GOT3 (cell line): ENCODE data around the gene CCDC86.
"Not testable (repeated sequence)": the region's sequence is repeated elsewhere in the genome, so short reads cannot be mapped to it uniquely, and the experiment has no call there.

Source experiments
- DNase-seq: peaks from one replicate; lab custom pipeline; 2025; ENCODE audit warnings: mixed read lengths; lab: John Stamatoyannopoulos, UW

The CCDC86 gene, protein sequence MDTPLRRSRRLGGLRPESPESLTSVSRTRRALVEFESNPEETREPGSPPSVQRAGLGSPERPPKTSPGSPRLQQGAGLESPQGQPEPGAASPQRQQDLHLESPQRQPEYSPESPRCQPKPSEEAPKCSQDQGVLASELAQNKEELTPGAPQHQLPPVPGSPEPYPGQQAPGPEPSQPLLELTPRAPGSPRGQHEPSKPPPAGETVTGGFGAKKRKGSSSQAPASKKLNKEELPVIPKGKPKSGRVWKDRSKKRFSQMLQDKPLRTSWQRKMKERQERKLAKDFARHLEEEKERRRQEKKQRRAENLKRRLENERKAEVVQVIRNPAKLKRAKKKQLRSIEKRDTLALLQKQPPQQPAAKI

GRCh38 chr11:60841797-60842667 lies at the start of gene CCDC86:
CCDC86 (plus strand) TSS chr11:60842113; CDS start chr11:60842125, 12 bp downstream.
- DNase-seq: peak; percentile 84

- no peak for DNase-seq
These were observed 49.4 kb upstream of the CCDC86 start for GRCh38 chr11:60792521-60792920.

GRCh38 chr11:60795291-60795690 lies 46.6 kb upstream of the CCDC86 start:
- no peak for DNase-seq

DNA sequence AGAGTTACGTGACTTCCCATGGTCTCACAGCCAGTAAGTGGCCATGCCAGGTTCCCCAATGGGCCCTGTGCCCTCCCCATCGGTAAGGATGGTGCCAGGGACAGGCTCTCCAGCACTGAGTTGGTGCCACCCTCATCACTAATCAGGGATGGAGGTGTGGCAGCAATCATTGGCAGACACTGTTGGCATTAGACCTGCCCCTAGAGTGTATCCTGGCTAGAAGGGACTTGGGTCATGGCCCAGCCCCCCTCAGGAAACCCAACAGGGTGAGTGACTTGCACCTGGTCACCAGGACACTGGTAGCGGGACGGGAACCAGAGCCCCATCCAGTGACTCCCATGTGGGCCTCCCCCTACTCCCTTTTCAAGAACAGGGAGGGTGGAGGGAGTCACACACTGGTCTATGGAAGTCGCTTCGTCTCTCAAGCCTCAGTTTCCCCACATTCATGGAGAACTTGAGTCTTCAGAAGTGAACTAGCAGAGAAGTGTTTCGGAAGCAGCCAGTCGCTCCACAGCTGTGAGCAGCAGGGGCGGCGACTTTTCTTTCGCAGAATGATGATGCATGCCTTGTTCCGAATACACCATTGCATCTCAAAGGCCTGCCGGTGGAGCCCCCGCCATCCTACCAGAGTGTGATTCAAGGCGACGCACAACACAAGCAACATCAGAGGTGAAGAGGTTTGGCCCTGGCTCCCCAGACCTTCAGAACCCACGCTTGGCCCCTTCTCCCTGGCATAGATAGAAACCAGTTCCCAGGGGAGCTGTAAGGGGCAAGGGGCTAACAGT lies 43.9 kb upstream of the CCDC86 start:
- DNase-seq: no peak

DNA sequence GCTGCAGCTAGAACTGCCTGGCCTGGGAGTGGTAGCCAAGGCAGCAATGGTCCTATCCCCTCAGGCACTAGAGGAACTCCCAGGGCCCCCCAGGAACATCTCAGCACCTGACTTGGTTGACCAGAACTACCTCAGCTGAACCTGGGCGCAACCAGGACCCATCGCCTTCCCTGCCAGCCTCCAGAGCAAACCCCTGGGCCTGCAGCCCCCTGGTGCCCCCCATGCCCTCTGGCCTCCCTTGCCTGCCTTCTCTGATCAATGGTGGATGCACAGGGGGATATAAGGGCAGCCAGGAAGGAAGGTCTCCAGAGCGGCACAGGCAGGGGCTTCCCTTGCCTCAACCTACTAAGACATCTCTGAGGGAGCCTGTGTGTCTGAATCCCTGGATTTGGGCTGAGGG lies 43.3 kb upstream of the CCDC86 start:
- no peak for DNase-seq

DNA sequence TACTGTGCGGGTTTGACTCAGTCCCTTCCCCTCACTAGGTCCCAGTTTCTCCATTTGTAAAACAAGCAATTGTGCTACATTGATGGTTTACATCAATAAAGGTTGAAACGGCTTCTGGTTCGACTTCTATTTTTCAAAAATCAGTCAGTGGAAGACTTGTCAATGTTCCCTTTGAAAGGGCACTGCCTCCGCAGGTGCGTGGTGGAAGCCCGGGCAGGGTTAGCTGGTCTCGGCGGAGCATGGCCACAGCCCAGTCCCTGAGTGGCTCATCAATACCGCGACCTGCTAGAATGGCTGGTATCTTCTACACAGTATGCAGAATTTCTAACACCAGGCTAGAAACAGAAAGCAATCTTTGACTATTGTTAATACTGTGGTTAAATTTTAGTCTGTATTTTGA lies 40.7 kb upstream of the CCDC86 start:
- no peak for DNase-seq

GRCh38 chr11:60803273-60803936 lies 38.5 kb upstream of the CCDC86 start:
- DNase-seq: no peak

DNA sequence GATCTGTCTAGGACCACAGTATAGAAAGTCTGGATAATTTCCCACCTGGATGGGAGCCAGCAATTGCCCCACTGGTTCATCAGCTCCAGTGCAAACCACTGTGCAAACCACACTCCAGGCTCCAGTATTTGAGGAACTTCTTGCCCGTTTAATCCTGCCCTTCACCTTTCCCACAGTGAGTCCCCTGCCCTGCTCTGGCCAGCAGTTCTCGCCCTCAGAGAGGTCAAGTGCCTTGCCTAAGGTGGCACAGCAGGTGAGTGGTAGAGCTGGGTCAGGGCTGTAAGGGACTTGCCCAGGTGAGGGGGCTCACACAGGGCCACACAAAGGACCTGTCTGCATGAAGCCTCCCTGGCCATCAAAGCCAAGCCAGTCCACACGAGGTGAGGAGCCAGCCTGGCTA lies 32.7 kb upstream of the CCDC86 start:
- DNase-seq: no peak

GRCh38 chr11:60809691-60810090 lies 32.2 kb upstream of the CCDC86 start:
- no peak for DNase-seq

- DNase-seq: no peak
These were observed 31.8 kb upstream of the CCDC86 start for GRCh38 chr11:60810151-60810550.

GRCh38 chr11:60810569-60810968 lies 31.3 kb upstream of the CCDC86 start:
- no peak for DNase-seq

DNA sequence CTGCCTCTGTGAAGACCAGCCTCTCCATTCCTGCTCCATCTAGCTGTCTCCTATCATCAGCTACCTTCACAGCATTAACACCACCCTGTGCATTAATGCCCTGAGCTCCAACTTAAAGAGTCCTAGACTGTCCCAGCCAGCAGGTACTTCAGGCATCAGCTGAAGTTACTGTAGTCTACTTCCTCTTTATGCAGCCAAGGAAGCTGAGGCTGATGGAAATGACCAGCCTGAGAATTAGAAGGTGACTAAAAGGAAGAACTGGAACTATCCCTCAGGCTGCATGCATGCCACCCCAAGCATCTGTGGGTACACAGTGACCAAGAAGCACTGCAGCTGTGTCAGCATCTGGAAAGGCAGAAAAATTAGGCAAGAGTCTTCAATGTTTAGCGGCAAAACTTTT lies 28.6 kb upstream of the CCDC86 start:
- DNase-seq: no peak

DNA sequence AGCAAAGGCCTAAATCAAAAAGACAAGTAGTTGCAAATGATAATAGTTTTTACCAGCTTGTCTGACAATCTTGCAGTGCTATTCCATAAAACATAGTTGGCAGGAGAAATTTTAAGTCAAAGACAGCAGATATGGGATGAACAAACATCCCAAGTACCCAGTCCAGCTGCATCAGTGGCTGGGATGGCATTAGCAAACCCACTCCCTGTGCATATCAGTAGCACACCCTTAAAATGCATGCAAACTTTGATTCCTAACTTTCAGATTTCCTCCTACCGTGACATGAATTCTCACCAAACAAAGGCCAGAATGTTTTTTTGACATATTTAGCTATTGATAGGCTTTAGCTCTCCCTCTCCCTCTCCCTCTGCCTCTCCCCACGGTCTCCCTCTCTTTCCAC lies 27.8 kb upstream of the CCDC86 start:
- no peak for DNase-seq

- no peak for DNase-seq
These were observed 25.2 kb upstream of the CCDC86 start for GRCh38 chr11:60816590-60817157.

- DNase-seq: no peak
These were observed 23.9 kb upstream of the CCDC86 start for GRCh38 chr11:60818057-60818456.

GRCh38 chr11:60821827-60822599 lies 19.9 kb upstream of the CCDC86 start:
- DNase-seq: no peak

- DNase-seq: not testable (repeated sequence)
These were observed 18.1 kb upstream of the CCDC86 start for GRCh38 chr11:60823745-60824306.

GRCh38 chr11:60825118-60825517 lies 16.8 kb upstream of the CCDC86 start:
- DNase-seq: no peak

GRCh38 chr11:60825790-60826189 lies 16.1 kb upstream of the CCDC86 start:
- DNase-seq: no peak

DNA sequence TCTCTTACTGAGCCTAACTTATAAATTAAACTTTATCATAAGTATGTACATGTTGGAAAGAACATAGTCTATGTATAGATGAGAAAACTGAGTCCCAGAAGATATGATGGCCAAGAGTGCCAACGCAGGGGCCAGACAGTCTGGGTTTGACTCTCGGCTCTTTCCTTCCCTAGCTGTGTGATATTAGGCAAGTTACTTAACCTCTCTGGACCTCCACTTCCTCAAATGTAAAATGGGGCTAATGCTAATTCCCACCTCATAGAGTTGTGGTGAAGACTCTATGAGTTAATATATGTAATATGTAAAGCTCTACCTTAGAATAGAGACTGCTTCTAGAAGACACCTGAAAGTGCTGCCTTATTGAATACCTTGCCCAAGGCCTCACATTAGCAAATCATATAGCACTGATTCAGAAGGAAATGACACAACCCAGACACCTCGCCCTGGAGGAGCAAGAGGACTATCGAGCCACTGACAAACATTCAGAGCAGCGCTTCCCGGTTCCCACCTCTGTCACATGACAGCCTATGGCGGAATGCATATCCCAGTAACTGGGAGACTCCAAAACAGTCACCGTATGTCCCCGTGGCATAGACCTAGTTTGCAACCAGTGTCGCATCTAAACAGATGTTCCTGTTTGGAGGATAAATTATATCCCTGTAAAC lies 11.3 kb upstream of the CCDC86 start:
- DNase-seq: no peak
